Frontal cortex (tissue), 4 donors: ENCODE data around the gene MAD1L1. TPM values are rescaled to one million over a fixed set of nuclear protein-coding genes. Genes with fewer than 3 reads are reported as not detected.
"Not testable (repeated sequence)": the region's sequence is repeated elsewhere in the genome, so short reads cannot be mapped to it uniquely, and the experiment has no call there.

ENCODE experiments used
- DNase-seq, 2 donors: peaks; one replicate each; pipeline ENCODE4 v3.0.0; 2012; ENCODE audit warnings: low spot score in 2 of 2
- FAIRE-seq: peaks from 2 replicates; lab custom pipeline; 2012; peaks lifted over from hg19 to GRCh38; lab: Jason Lieb, UNC
- total RNA-seq: library from RNA; depleted of rRNA; stranded (reverse); fragments of >200 nt; gene quantifications from one replicate; pipeline ENCODE4 v1.2.3, GENCODE V29; 2014
- donor health status: control.
- donor health status: control.
- donor health status: control.

Gene MAD1L1
- total RNA-seq: 37.1 TPM

DNA sequence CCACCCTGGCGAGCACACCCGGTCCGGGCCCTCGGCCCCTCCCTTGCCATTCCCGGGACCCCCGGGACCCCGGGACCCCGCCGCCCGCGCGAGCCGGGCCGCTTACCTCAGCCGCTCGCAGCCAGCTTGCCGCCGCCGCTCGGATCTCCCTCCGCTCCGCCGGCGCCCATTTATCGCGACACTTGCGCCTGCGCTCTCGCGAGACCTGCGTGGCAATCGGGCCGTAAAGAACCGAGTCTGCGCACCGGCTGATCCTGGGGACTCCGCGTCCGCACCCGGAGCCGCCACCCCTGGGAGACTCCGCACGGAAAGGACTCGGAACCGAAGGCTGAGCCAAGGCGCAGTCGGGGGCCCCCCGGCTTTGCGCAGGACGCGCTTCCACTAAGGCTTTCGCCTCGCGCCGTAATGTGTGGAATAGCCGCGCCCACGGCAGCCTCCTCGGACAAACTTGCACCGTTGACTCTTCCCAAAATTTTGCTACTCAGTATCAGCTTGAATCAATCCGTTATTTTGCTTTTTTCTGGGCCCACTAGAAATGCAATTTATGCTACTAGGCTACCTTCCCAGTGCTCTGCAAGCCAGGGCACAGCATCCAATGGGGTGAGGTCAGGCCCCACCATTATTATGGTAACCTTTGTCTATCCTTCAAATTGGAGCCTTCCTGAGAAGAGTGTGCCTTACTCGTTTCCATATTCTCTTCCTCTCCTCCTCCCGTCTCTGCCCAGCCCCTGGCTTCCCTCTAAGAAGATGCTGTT lies at the start of gene MAD1L1:
TSS of gene MAD1L1 (minus strand) at position 180 of the 755 bp plus-strand sequence. CDS start 2,812 bp downstream, outside the sequence.
- FAIRE-seq: no peak

DNA sequence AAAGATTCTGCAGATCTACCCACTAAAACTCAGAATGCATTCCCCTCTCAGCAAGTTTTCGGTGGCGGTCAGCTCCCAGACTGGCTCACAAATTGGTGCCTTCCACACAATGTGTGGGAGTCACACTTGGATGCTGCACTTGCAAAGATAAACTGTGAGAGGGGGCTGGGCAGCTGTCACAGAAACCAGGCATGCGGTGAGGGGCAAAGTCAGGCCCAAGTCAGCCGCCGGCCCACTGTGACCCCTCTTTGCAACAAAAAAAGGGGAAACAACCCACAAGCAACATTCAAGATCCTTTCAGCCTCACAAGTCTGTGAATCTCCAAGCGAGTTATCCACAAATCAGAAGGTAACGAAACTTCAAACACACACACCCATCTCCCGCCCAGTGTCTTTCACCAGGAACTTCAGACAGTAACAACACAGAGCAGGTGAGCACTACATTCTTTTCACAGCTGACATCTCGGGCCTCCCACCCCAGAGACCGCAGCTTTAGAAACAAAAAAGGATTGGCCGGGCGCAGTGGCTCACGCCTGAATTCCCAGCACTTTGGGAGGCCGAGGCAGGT lies 49.5 kb upstream of the MAD1L1 start:
- DNase-seq (no peak), FAIRE-seq (no peak)

More for the DNA sequence above, at the start of gene MAD1L1:
- peak; percentile 90 to 96 for DNase-seq

DNA sequence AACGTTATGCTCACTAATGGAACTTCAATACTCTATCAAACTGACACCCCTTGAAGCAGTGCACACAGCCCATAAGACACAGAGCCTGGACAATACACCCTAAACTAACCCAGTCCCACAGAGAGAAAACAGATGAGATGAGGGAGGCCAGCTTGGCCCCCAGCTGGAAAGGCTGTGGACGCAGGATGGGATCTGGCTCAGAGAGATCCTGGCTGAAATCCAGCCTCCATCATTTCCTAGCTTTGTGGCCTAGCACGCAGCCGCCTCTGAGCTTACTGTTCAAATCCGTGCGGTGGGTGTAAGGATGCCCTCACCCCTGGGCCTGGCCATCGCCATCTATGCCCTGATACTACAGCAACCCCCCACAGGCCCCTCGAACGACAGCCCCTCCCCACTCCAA lies 48.8 kb upstream of the MAD1L1 start:
- DNase-seq: no peak
- no peak for FAIRE-seq

DNA sequence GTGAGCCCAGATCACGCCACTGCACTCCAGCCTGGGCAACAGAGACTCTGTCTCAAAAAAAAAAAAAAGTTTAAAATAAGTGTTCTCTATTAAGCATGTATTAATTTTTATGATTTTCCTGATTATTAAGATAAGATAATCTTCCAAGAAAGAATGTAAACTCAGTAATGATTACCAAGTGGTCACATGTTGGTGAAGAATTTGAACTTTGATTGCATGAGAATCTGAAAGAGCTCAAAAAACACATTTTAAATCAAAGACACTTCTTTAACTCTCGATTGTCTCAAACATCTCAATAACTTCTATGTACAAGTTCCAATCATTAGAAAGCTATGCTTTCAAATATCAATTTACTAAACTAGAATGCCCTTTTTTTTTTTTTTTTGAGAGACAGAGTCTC lies 47.7 kb upstream of the MAD1L1 start:
- DNase-seq: no peak
- no peak for FAIRE-seq

DNA sequence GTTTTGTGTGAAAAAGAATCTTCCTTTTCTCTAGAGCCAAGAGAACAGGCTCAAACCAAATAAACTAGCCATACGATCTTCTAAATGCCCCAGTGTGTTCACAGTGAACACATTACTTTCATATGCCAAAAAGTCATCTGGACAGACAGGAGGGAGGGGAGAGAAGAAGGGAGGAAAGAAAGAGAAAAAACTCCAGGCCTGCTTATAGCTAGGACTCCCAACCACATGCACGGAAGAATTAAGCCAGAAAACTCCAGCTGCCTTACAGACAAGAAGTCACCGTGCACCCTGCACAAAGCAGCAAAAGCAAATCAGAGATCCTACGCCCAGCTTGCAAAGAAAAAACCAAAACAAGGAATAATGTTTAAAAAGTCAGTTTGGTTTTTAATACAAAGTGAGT lies 47.2 kb upstream of the MAD1L1 start:
- FAIRE-seq (no peak), DNase-seq (no peak)

DNA sequence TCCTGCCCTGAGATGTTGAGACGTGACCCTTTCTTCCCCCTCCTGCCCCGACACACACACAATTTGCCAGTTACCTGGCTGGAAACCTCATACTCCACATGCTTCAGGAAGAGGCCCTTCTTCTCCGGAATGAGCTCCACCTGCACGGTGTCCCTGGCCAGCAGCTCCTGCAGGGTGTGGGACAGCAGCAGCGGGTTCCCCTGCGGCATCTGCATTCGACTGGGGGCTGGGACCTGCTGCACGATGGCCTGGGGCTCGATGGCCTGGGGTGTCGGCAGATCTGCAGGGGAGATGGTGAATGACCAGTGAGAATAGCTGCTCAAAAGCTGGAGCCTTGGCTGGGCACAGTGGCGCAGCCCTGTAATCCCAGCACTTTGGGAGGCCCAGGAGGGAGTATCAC lies 45.3 kb upstream of the MAD1L1 start:
- DNase-seq: no peak

DNA sequence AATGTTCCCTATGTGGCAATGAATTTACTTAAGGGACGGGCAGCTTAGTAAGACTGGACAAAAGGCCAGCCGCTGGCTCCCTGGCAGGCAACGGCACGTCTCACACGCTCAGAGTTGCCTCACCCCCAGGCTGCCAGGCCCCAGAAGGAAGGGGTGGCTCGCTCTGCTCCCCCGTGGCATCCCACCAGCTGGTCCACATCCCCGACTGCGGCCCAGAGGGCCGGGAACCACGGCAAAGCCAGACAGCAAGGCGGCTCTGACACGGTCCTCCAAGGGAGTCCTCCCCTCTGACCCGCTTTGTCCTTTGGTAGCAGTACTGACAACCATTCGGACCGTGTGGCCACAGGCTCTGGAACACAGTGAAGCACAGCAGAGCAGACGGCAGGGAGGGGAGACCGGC lies 43.4 kb upstream of the MAD1L1 start:
- FAIRE-seq (no peak), DNase-seq (no peak)

More for the DNA sequence above, 45.3 kb upstream of the MAD1L1 start:
- no peak for FAIRE-seq

DNA sequence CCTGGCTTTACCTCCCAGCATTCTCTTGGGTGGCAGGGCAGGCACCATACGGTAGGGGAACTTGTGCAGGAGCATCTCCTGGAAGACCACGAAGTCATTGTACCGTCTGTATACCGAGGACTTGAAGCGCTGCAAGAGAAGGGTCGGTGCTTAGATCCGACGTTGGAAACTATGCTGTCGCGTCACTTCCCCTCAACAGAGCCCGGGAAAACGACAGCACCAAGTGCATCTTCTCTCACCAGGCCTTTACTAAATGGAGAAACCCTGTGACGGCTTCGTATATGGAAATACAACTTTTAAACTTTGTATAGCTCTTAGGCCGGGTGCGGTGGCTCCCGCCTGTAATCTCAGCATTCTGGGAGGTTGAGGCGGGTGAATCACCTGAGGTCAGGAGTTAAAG lies 42.4 kb upstream of the MAD1L1 start:
- DNase-seq (no peak), FAIRE-seq (no peak)

DNA sequence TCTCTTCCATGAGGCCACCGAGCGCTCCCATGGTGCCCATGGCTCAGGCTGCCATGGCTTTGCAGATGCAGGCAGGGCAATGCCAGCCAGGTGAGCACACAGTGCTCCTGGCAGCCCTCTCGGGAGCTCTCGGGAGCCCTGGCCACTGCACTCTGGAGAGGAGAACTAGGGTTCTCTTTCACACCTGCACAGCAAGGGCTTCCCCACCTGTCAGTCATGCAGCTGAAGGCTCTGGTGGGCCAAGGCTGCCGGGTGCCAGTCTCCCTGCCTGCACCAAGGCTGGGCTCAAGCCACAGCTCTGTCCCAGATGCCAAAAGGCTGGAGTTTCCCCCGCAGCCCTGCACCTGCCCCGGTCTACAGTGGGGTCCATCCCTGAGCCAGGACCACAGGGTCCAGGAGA lies 41.9 kb upstream of the MAD1L1 start:
- FAIRE-seq: no peak
- DNase-seq: no peak

DNA sequence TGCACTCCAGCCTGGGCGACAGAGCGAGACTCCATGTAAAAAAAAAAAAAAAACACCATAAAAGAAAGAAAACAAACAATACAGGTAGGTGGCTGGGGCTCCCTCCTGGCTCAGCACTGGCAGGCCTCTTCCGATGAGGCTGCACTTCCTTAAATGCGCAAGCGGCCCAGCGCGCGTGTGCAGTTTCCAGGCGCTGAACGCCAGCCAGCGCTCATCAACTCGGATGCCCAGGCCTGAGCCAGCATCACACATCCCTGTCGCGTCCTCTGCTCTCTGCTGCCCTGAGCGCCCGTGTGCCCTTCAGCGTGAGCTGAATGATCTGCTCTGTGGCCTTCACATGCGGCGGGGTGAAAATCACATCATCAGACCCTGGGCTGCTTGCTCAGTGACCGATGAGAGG lies 41.1 kb upstream of the MAD1L1 start:
- FAIRE-seq: no peak
- no peak for DNase-seq

DNA sequence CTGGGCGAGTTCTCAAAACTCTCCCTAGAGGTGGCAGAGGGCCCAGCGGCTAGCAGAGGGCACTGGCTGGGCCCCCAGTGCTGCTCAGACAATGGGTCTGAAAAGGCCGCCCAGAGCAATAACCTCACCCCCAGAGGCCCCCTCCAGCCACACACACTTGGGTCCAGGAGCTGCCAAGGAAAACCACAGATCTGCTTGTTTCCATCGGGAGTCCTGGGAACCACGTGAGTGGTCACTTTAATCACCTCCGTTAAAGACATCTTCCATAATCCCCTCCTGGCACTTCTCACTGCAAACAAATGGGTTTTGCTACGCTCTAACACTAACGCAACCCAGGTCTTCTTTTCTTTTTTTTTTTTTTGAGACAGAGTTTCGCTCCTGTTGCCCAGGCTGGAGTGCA lies 39.3 kb upstream of the MAD1L1 start:
- FAIRE-seq: no peak
- DNase-seq: no peak

DNA sequence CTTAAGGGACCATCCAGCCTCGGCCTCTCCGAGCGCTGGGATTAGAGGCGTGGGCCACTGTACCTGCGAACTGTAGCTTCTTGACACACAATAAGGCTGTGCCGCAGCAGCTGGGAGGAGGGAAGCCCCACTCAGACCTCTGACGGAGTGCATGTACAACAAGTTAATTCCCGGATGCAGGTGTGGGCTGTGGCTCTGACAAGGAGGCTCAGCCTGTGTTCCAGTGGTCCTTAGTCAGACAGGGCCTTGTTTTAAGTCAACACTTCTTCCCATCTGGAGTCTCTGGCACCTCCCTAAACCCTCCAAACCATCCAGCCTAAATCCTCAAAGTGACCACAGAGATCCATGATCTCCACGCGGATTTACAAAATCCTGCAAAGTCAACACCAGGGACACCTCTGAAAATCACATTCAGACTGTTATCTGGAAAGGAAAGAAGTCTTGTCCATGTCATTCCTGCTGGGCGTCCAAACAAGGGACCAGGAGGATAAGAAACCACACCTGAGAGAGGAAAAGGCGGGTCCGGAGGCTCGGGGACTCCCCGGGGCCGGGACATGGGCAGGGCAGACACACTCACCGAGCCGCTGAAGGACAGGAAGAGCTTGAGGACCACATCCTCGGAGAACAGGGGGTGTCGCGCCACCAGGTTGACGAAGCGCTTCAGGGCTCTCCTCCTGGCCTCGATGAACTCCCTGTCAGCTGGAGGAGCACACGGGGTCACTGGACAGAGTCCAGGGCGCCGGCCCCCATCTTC lies 38.7 kb upstream of the MAD1L1 start:
- DNase-seq: no peak
- FAIRE-seq: no peak

DNA sequence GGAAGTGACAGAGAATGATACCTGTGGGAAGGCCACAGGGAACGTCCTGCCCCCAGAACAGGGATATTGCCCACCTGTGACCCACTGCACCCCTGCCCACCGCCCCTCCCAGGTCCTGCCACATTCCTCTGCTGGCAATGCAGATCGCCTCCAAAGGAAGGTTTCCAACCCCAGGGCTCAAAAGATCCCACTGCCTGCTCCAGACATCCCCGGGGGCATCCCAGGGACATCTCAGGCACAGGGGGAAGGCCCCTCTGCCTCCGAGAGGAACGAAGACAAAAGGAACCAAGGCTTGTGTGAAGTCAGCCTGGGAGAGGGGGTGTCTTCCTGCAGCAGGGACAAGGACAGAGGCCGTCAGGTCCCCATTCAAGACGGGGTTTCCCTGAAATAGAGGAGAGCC lies 37.8 kb upstream of the MAD1L1 start:
- FAIRE-seq: no peak
- DNase-seq: no peak

DNA sequence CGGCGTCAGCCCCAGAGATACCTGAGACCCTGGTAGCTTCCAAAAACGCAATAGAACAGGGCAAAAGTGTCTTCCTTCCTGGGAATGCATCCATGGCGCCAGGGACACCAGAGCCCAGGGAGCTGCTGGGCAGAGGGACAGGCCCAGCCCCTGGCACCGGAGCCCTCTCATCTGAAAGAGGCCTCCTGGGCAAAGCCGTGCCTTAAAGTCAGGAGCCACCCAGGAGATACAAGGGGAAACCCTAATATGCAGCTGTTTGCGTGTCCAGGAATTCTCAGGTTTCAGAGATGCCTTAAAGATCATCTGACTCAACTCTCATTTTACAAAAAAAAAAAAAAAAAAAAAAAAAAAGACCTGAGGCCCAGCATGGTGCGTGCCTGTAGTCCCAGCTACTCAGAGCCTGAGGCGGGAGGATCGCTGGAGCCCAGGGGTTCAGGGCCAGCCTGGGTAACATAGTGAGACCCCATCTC lies 37.3 kb upstream of the MAD1L1 start:
- no peak for DNase-seq
- no peak for FAIRE-seq

DNA sequence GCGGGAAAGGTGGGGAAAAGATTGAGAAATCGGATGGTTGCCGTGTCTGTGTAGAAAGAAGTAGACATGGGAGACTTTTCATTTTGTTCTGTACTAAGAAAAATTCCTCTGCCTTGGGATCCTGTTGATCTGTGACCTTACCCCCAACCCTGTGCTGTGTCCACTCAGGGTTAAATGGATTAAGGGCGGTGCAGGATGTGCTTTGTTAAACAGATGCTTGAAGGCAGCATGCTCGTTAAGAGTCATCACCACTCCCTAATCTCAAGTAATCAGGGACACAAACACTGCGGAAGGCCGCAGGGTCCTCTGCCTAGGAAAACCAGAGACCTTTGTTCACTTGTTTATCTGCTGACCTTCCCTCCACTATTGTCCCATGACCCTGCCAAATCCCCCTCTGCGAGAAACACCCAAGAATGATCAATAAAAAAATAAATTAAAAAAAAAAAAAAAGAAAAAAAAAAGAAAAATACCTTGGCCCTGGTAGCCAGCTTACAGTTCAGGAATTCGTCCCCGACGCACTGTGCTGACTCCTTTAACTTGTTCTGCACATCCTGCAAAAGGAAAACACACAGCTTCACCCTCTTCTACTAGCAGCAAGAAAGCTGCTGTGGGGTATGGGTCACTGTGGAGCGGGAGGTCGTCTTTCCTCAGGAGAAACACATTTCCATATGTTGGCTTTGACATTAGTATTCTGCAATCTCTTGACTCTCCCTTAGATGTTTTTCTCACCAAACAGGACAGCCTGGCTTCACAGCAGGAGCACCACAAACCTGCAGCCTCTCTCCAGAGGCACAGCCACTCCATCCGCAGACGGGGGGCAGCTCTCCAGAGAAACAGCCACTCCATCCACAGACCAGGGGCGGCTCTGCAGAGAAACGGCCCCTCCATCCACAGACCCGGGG lies 36.6 kb upstream of the MAD1L1 start:
- not testable (repeated sequence) for FAIRE-seq, DNase-seq

DNA sequence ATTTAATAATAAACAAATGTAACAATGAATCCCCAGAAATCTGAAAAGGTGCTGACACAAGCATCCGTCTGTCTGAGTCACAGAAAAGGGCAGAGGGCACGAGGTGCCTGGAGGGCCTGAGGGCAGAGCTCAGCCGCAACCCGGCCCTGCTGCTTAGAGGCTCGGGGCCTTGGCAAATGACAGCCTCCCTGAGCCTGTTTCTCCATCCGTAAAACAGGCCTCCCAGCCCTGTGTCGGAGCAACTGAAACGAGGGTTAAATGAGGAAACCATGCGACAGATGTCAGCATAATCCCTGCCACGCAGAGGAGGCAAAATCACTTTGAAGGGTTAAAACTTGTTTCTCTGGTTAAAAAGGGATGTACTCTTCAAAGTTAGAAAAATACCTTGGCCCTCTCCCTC lies 34.2 kb upstream of the MAD1L1 start:
- FAIRE-seq (no peak), DNase-seq (no peak)

DNA sequence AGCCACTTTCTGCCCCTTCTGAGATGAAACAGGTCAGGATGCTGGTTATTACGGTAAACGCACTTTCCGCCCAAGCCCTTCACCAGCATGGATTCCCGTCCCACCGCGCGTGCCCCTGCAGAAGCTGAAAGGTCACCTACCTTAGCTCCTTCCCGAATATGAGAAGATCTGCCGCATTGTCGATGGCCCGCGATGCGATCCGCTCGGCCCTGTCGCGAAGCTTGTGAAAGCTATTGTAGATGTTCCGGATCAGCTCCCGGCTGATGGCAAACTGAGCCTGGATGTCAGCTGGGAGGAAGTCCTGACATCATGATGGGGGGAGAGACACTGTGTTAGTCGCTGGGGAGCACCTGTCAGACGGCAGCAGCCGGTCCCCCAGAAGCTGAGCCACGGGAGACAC lies 31.4 kb upstream of the MAD1L1 start:
- DNase-seq: no peak
- no peak for FAIRE-seq

DNA sequence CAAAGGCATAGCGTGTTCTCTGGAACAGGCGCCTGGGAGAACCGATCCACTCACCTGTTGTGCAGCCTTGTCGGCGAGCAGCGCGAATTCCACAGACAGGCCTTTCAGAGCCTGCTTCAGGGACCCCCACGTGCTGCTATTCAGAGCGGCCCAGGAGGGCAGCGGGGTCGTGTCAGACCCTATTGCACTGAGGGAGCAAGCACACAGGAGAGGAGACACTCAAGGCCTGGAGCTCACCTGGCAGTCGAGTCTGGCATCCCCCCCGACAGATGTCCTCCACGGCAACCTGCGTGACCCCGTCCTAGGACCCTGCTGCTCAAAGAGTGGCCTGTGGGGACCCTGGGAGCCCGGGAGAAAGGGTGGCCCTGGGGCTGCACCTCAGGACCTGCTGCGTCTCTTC lies 30.4 kb upstream of the MAD1L1 start:
- DNase-seq: no peak
- no peak for FAIRE-seq

DNA sequence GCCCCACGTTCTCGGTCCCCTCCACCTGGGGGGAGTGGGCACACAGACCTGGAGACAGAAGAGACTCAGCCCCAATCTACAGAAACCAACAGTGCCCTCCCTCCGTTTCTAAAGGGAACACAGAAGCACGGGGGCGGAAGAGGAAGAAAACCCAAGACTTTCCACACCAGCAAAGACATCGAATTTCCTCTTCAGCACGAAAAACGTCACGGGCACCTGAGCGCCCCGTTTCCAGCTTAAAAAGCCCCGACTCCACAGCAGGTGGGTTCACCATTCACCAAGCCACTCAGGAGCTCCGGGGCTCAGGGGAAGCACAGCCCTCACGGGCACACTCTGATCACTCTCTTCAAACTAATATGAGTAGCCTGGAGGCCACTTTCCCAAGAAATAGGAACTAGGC lies 28.9 kb upstream of the MAD1L1 start:
- FAIRE-seq (no peak), DNase-seq (no peak)

DNA sequence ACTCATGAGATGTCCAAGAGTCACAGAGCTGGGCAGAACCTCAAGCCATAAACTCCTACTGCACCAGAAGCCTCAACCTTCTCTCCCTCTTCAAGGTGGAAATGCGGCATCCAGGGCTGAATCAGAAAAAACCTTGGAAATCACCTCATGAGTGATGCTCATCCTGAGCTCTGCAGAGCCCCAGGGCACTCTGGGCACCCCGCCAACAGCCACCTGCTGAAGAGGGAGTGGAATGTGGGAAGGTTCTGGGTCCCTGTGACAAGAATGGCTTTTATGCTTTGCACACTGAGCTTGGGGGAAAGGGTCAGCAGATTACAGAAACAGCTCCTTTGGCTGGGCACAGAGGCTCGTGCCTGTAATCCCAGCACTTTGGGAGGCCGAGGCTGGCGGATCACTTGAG lies 28.1 kb upstream of the MAD1L1 start:
- no peak for FAIRE-seq
- DNase-seq: no peak
